Naive thymus-derived CD4-positive, alpha-beta T cell (primary cell): ENCODE measurements around the gene SURF2. TPM values are rescaled to one million over a fixed set of nuclear protein-coding genes. Genes with fewer than 3 reads are reported as not detected.
"Not testable (repeated sequence)": the region's sequence is repeated elsewhere in the genome, so short reads cannot be mapped to it uniquely, and the experiment has no call there.

Experiments
- ATAC-seq: fragments of 150-1000 bp; cut with Tn5 transposase; 2 replicates; pipeline ENCODE4 v1.10.0; 2021; ENCODE audit warnings: mild to moderate bottlenecking, moderate library complexity
- CTCF ChIA-PET: fragments of 350-600 bp; sonication (Branson Sonifier 250); formaldehyde crosslinking; loops from one replicate; lab custom pipeline; 2021; ENCODE audit warnings: antibody characterized with exemption; lab: Charles Lee
- POLR2A ChIA-PET: fragments of 350-600 bp; sonication (Branson Sonifier 250); formaldehyde crosslinking; loops from one replicate; lab custom pipeline; 2021; ENCODE audit warnings: antibody characterized with exemption, inconsistent platforms; lab: Charles Lee
- DNase-seq, 9 donors: peaks; one replicate each; pipeline versions ENCODE4 v3.0.0 to v3.0.0-alpha.2; 2020 to 2022; ENCODE audit warnings: mixed read lengths in 1 of 9
- H3K27ac ChIP-seq: one replicate; pipeline ENCODE4 v1.7.0; 2013; ENCODE audit warnings: mild to moderate bottlenecking, low read depth, low read length, moderate library complexity
- H3K27me3 ChIP-seq, 2 donors: one replicate each; pipeline ENCODE4 v1.7.0; 2013; ENCODE audit warnings: low read length in 2 of 2, mild to moderate bottlenecking in 2 of 2, moderate library complexity in 2 of 2; ENCODE audit not compliant: control insufficient read depth in 2 of 2, insufficient read depth in 2 of 2
- H3K36me3 ChIP-seq, 3 experiments: 1 replicate in 2 of 3; 2 replicates in 1 of 3; pipeline ENCODE4 v1.7.0; 2013; ENCODE audit warnings: low read length in 3 of 3, mild to moderate bottlenecking in 3 of 3, moderate library complexity in 1 of 3; ENCODE audit not compliant: insufficient read depth in 3 of 3, control insufficient read depth in 2 of 3
- H3K4me1 ChIP-seq, 2 donors: one replicate each; pipeline ENCODE4 v1.7.0; 2013; ENCODE audit warnings: low read length in 2 of 2, mild to moderate bottlenecking in 2 of 2, moderate library complexity in 1 of 2; ENCODE audit not compliant: control insufficient read depth in 2 of 2, insufficient read depth in 2 of 2
- H3K4me3 ChIP-seq: 2 replicates; pipeline ENCODE4 v1.7.0; 2013; ENCODE audit warnings: mild to moderate bottlenecking, low read length
- H3K9me3 ChIP-seq, 3 experiments: 1 replicate in 2 of 3; 2 replicates in 1 of 3; pipeline ENCODE4 v1.7.0; 2013; ENCODE audit warnings: low read length in 3 of 3; ENCODE audit not compliant: control insufficient read depth in 2 of 3
- H3K27ac Mint-ChIP-seq, 9 donors: one replicate each; pipeline ENCODE4 v1.8.0; 2020 to 2022; ENCODE audit warnings: mixed read lengths in 9 of 9, mild to moderate bottlenecking in 8 of 9, moderate library complexity in 5 of 9, inconsistent platforms in 2 of 9
- H3K27me3 Mint-ChIP-seq, 5 donors: one replicate each; pipeline ENCODE4 v1.8.0; 2021 to 2022; ENCODE audit warnings: mixed read lengths in 5 of 5, mild to moderate bottlenecking in 1 of 5
- H3K36me3 Mint-ChIP-seq, 5 donors: one replicate each; pipeline ENCODE4 v1.8.0; 2020 to 2022; ENCODE audit warnings: mixed read lengths in 5 of 5, mild to moderate bottlenecking in 3 of 5, inconsistent platforms in 1 of 5
- H3K4me1 Mint-ChIP-seq, 7 donors: one replicate each; pipeline ENCODE4 v1.8.0; 2020 to 2022; ENCODE audit warnings: mixed read lengths in 7 of 7, mild to moderate bottlenecking in 3 of 7, inconsistent platforms in 1 of 7
- H3K4me3 Mint-ChIP-seq, 10 donors: one replicate each; pipeline ENCODE4 v1.8.0; 2020 to 2022; ENCODE audit warnings: mild to moderate bottlenecking in 10 of 10, mixed read lengths in 10 of 10, moderate library complexity in 6 of 10, inconsistent platforms in 2 of 10
- H3K9me3 Mint-ChIP-seq, 11 donors: one replicate each; pipeline ENCODE4 v1.8.0; 2020 to 2022; ENCODE audit warnings: mixed read lengths in 11 of 11, mild to moderate bottlenecking in 4 of 11, inconsistent platforms in 1 of 11, moderate library complexity in 1 of 11
- intact Hi-C, 2 donors: fragments of 100-400 bp; cut with micrococcal nuclease; formaldehyde crosslinking; loops; one replicate each; pipeline ENCODE4 v1.15.1; 2023
- polyA plus RNA-seq, 2 donors: library from polyadenylated mRNA; unstranded; fragments of 300-500 nt; fragmentation: Illumina TruSeq; gene quantifications; one replicate each; pipeline ENCODE4 v1.2.3, GENCODE V29; 2021
- total RNA-seq, 6 experiments: library from RNA in 5 of 6; stranded (reverse) in 5 of 6; gene quantifications; 1 replicate in 5 of 6; 2 replicates in 1 of 6; pipeline ENCODE4 v1.2.3 and lab custom pipeline; 2021 to 2026

Gene SURF2
- total and polyA plus RNA-seq, 7 experiments from 2014 or later, result 15.0 to 44.5 (median 21.9) TPM

GRCh38 chr9:133321411-133321935 lies 34.9 kb upstream of the SURF2 start:
- no peak overlapping the region for H3K4me3 ChIP-seq
- no peaks in the 10 kb centered on the region for H3K9me3 ChIP-seq
- H3K27me3 ChIP-seq, result no peaks in the 10 kb centered on the region
- intact Hi-C loops, result no loop called here
- H3K9me3 Mint-ChIP-seq, result no peaks in the 10 kb centered on the region
- peaks cover 0 to 11% (median 0%) of the 10 kb centered on the region in 7 donors for H3K4me1 Mint-ChIP-seq
- ChIA-PET POLR2A (no interaction called here), CTCF (no interaction called here)
- no peaks in the 10 kb centered on the region for H3K36me3 Mint-ChIP-seq
- DNase-seq, result peak in 1 of 9 donors; percentile 13
- no peak overlapping the region for H3K27ac Mint-ChIP-seq
- no peak overlapping the region for H3K4me3 Mint-ChIP-seq
- H3K36me3 ChIP-seq, result no peaks in the 10 kb centered on the region
- H3K4me1 ChIP-seq, result no peaks in the 10 kb centered on the region
- ATAC-seq, result no peak
- H3K27ac ChIP-seq, result no peak overlapping the region
- H3K27me3 Mint-ChIP-seq, result peaks cover 0 to 2% (median 0%) of the 10 kb centered on the region in 5 donors

DNA sequence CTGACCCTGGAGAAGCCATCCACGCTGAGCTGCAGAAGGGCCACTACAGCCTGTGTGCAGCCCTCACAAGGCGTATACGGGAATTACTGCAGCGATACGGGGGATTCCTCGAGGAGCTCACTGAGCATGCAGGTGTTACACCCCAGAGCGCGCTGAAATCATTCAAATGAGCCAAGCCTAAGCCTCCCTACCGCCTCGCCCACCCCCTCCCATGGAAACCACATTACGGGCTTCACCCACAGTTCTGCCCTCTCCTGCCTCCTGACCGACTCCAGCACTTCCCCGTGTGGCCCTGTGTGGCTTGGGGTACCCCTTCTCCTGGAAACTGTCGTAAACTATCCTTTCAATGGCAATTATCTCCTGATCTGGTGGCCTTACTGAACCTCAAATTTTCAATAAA lies 33.6 kb upstream of the SURF2 start:
- Mint-ChIP-seq H3K4me3 (no peak overlapping the region), H3K9me3 (no peaks in the 10 kb centered on the region), H3K27ac (no peak overlapping the region), H3K4me1 (peaks cover 0 to 11% (median 0%) of the 10 kb centered on the region in 7 donors), H3K27me3 (no peaks in the 10 kb centered on the region), H3K36me3 (peaks cover 0 to 3% (median 0%) of the 10 kb centered on the region in 5 donors)
- CTCF ChIA-PET, result no interaction called here
- H3K27me3 ChIP-seq, result no peaks in the 10 kb centered on the region
- no peaks in the 10 kb centered on the region for H3K36me3 ChIP-seq
- no peaks in the 10 kb centered on the region for H3K4me1 ChIP-seq
- POLR2A ChIA-PET, result no interaction called here
- ATAC-seq, result no peak
- H3K4me3 ChIP-seq, result no peak overlapping the region
- H3K9me3 ChIP-seq, result no peaks in the 10 kb centered on the region
- intact Hi-C loops, result no loop called here
- DNase-seq, result no peak
- H3K27ac ChIP-seq, result no peak overlapping the region

DNA sequence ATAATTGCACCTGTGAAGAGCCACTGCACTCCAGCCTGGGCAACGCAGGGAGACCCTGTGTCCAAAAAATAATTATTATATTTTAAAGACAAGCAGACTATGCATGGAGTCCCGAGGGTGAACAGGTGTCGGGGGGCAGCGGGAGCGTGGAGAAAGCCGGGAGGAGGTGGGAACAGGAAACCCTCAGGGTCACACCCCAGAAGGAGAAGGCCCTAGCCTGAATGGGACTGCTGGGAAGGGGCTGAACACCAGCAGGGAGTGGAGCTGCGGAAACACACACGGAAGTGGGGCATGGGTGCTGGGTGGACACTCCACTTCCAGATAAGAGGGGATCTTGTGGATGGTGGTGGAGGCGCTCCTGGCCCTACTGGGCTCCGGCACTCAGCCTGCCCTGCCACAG lies 33.1 kb upstream of the SURF2 start:
- no peaks in the 10 kb centered on the region for H3K9me3 ChIP-seq
- H3K27me3 ChIP-seq, result no peaks in the 10 kb centered on the region
- ChIA-PET CTCF (no interaction called here), POLR2A (no interaction called here)
- Mint-ChIP-seq H3K27me3 (no peaks in the 10 kb centered on the region), H3K4me1 (peaks cover 0 to 11% (median 0%) of the 10 kb centered on the region in 7 donors), H3K27ac (peak overlapping the region in 1 of 9 donors; percentile 28), H3K36me3 (peaks cover 0 to 4% (median 0%) of the 10 kb centered on the region in 5 donors), H3K9me3 (no peaks in the 10 kb centered on the region), H3K4me3 (no peak overlapping the region)
- H3K4me1 ChIP-seq, result no peaks in the 10 kb centered on the region
- no peak for ATAC-seq
- intact Hi-C loops, result no loop called here
- H3K36me3 ChIP-seq, result no peaks in the 10 kb centered on the region
- DNase-seq, result no peak
- H3K4me3 ChIP-seq, result no peak overlapping the region
- no peak overlapping the region for H3K27ac ChIP-seq

GRCh38 chr9:133323991-133324703 lies 32.2 kb upstream of the SURF2 start:
- Mint-ChIP-seq H3K27ac (peak overlapping the region in 2 of 9 donors; percentile 18 to 28), H3K4me1 (peaks cover 0 to 19% (median 5%) of the 10 kb centered on the region in 7 donors), H3K4me3 (no peak overlapping the region), H3K9me3 (no peaks in the 10 kb centered on the region), H3K36me3 (peaks cover 0 to 4% (median 0%) of the 10 kb centered on the region in 5 donors), H3K27me3 (no peaks in the 10 kb centered on the region)
- H3K36me3 ChIP-seq, result peaks cover 0 to under 1% (median 0%) of the 10 kb centered on the region in 3 experiments
- CTCF ChIA-PET, result no interaction called here
- intact Hi-C loops, result no loop called here
- ATAC-seq (no peak), DNase-seq (no peak)
- no peaks in the 10 kb centered on the region for H3K27me3 ChIP-seq
- no peaks in the 10 kb centered on the region for H3K4me1 ChIP-seq
- POLR2A ChIA-PET, result no interaction called here
- H3K9me3 ChIP-seq, result no peaks in the 10 kb centered on the region
- H3K4me3 ChIP-seq, result no peak overlapping the region
- H3K27ac ChIP-seq, result no peak overlapping the region

DNA sequence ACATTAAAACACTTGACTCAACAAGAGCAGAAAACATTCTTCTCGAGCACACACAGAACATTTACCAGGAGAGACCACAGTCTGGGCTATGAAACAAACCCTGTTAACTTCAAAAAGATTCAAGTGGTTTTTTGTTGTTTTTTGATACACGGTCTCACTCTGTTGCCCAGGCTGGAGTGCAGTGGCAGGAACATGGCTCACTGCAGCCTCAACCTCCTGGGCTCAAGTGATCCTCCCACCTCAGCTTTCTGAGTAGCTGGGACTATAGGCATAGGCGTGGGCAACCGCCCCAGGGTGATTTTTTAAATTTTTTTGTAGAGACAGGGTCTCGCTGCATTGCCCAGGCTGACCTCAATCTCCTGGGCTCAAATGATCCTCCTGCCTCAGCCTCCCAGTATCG lies 29.3 kb upstream of the SURF2 start:
- H3K27ac ChIP-seq, DNase-seq, H3K27me3 ChIP-seq, H3K4me3 Mint-ChIP-seq, POLR2A ChIA-PET, H3K4me1 ChIP-seq, H3K9me3 ChIP-seq, H3K36me3 Mint-ChIP-seq, ATAC-seq, H3K27me3 Mint-ChIP-seq, H3K4me3 ChIP-seq, CTCF ChIA-PET, H3K9me3 Mint-ChIP-seq: not testable (repeated sequence)
- Mint-ChIP-seq H3K27ac (peak overlapping the region in 1 of 9 donors; percentile 6), H3K4me1 (peaks cover 2 to 23% (median 14%) of the 10 kb centered on the region in 7 donors)
- intact Hi-C loops, result loop anchor here in 1 of 2 donors (5.0 kb wide), 1 partner anchor 140 kb away; no protein-coding TSS in a partner anchor
- H3K36me3 ChIP-seq, result peaks cover 0 to 22% (median 1%) of the 10 kb centered on the region in 3 experiments

- H3K36me3 ChIP-seq, result peaks cover 0 to 32% (median 6%) of the 10 kb centered on the region in 3 experiments
- DNase-seq (no peak), ATAC-seq (no peak)
- no peak overlapping the region for H3K4me3 Mint-ChIP-seq
- ChIA-PET CTCF (no interaction called here), POLR2A (no interaction called here)
- H3K4me1 ChIP-seq, result no peaks in the 10 kb centered on the region
- no peaks in the 10 kb centered on the region for H3K9me3 Mint-ChIP-seq
- peaks cover 2 to 24% (median 18%) of the 10 kb centered on the region in 7 donors for H3K4me1 Mint-ChIP-seq
- no peaks in the 10 kb centered on the region for H3K27me3 ChIP-seq
- peak overlapping the region in 6 of 9 donors; percentile 1 to 59 (median 23) for H3K27ac Mint-ChIP-seq
- no peaks in the 10 kb centered on the region for H3K27me3 Mint-ChIP-seq
- H3K9me3 ChIP-seq, result no peaks in the 10 kb centered on the region
- H3K27ac ChIP-seq, result no peak overlapping the region
- peaks cover 3 to 16% (median 4%) of the 10 kb centered on the region in 5 donors for H3K36me3 Mint-ChIP-seq
- intact Hi-C loops, result loop anchor here (2.0 to 5.0 kb wide), 2 partner anchors 141 kb away; no protein-coding TSS in a partner anchor
- H3K4me3 ChIP-seq, result no peak overlapping the region
Observed at GRCh38 chr9:133327834-133328484, 28.4 kb upstream of the SURF2 start.
